OCI-LY7 (cell line): ENCODE results near the gene NUTM1.

Experiments
- CTCF ChIP-seq: fragments of 200-600 bp; sonication (generic); conservative IDR thresholded peaks from 2 replicates; pipeline ENCODE4 v1.5.1; 2014; ENCODE audit warnings: mild to moderate bottlenecking, antibody characterized with exemption, low read length, moderate library complexity, mixed read lengths
- EZH2phosphoT487 ChIP-seq: fragments of 200-600 bp; sonication (generic); IDR thresholded peaks from 2 replicates; pipeline ENCODE4 v1.6.1; 2018; ENCODE audit warnings: low read depth, borderline replicate concordance, mild to moderate bottlenecking, mixed run types, antibody characterized with exemption, low read length, moderate library complexity, mixed read lengths

- TF ChIP-seq EZH2phosphoT487: no peak
- TF ChIP-seq CTCF: no peak
Observed at GRCh38 chr15:34359416-34359815, 16.3 kb downstream of the NUTM1 start.
